ENCODE data around the gene ART1. TPM values are rescaled to one million over a fixed set of nuclear protein-coding genes. Genes with fewer than 3 reads are reported as not detected.

ART1 gene
- total and polyA plus RNA-seq, 2 experiments from 2014 or later = not detected

DNA sequence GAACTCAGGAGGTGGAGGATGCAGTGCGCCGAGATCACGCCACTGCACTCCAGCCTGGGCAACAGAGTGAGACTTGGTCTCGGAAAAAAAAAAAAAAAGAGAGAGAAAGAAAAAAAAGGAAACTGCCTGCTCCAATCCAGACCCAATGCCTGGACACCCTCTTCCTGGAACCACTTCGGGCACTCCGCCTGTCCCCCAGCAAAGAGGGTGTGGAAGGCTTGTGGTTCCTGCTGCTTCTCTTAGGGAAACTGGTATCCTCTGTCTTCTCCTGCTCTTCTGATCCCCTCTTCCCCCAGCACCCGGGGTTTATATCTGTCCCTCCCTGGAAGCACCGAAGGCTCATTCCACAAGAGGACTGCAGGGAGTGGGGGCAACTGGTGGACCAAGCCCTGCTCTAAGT is 13.3 kb downstream of the ART1 start:
- H3K79me2 ChIP-seq (ENCODE audit: insufficient read depth) = no peaks in the 10 kb centered on the region
- no peaks in the 10 kb centered on the region for H3K9me2 ChIP-seq (ENCODE audit: insufficient read depth)
- WGBS, 2 experiments (ENCODE audit: low coverage in 1 of 2, low lambda C conversion rate in 2 of 2, missing lambda C conversion rate in 2 of 2) = 80 to 82% methylated on average over 8 of the region's 8 CpGs
- H3K9ac ChIP-seq = no peak overlapping the region
- H3K27me3 ChIP-seq (replicated peaks; ENCODE audit: insufficient read depth) = peaks cover 15% of the 10 kb centered on the region; the same call in 1 of the 2 replicates
- no peaks in the 10 kb centered on the region for H4K20me1 ChIP-seq (ENCODE audit: insufficient read depth)
- H2AFZ ChIP-seq = no peak overlapping the region
- no peak overlapping the region for H3K27ac ChIP-seq
- in situ Hi-C loops (cut with MboI) = no loop called here
- no peaks in the 10 kb centered on the region for H3K9me3 ChIP-seq (ENCODE audit: low read depth)
- H3F3A ChIP-seq (ENCODE audit: insufficient read depth) = no peaks in the 10 kb centered on the region
- TF ChIP-seq EZH2 (IDR thresholded peaks at IDR 0.05; ENCODE audit: insufficient read depth, poor library complexity, severe bottlenecking) = no peak
- TF ChIP-seq EZH2phosphoT487 (IDR thresholded peaks at IDR 0.05; ENCODE audit: insufficient read depth, low read depth) = no peak
- no peaks in the 10 kb centered on the region for H3K4me1 ChIP-seq (ENCODE audit: insufficient read depth)
- H3K4me2 ChIP-seq (ENCODE audit: unreplicated experiment) = no peak overlapping the region
- no peaks in the 10 kb centered on the region for H3K36me3 ChIP-seq (ENCODE audit: low read depth)
- H3K4me3 ChIP-seq = no peak overlapping the region
- DNase-seq = no peak

DNA sequence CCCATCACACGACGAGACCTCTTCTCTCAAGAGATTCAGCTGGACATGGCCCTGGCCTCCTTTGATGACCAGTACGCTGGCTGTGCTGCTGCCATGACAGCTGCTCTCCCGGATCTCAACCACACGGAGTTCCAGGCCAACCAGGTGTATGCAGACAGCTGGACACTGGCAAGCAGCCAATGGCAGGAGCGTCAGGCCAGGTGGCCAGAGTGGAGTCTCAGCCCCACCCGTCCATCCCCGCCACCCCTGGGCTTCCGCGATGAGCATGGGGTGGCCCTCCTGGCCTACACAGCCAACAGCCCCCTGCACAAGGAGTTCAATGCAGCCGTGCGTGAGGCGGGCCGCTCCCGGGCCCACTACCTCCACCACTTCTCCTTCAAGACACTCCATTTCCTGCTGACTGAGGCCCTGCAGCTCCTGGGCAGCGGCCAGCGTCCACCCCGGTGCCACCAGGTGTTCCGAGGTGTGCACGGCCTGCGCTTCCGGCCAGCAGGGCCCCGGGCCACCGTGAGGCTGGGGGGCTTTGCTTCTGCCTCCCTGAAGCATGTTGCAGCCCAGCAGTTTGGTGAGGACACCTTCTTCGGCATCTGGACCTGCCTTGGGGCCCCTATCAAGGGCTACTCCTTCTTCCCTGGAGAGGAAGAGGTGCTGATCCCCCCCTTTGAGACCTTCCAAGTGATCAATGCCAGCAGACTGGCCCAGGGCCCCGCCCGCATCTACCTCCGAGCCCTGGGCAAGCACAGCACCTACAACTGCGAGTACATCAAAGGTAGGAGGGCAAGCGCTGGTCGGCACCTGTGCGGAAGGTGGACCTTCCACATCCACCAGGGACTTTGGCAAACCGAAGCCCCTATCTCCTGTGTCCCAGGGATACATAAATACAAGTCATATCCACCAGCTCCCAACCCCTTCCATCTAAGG is 14.9 kb downstream of the ART1 start:
- no peaks in the 10 kb centered on the region for H3K9me3 ChIP-seq (ENCODE audit: low read depth)
- no peak overlapping the region for H2AFZ ChIP-seq
- H3K36me3 ChIP-seq (ENCODE audit: low read depth) = no peaks in the 10 kb centered on the region
- no peaks in the 10 kb centered on the region for H3K9me2 ChIP-seq (ENCODE audit: insufficient read depth)
- H3K79me2 ChIP-seq (ENCODE audit: insufficient read depth) = no peaks in the 10 kb centered on the region
- in situ Hi-C loops (cut with MboI) = no loop called here
- H3K4me1 ChIP-seq (ENCODE audit: insufficient read depth) = no peaks in the 10 kb centered on the region
- H3K4me3 ChIP-seq = no peak overlapping the region
- peaks cover 10% of the 10 kb centered on the region; the same call in 1 of the 2 replicates for H3K27me3 ChIP-seq (replicated peaks; ENCODE audit: insufficient read depth)
- WGBS, 2 experiments (ENCODE audit: low coverage in 1 of 2, low lambda C conversion rate in 2 of 2, missing lambda C conversion rate in 2 of 2) = 77 to 84% methylated on average over 33 of the region's 33 CpGs
- H3K4me2 ChIP-seq (ENCODE audit: unreplicated experiment) = no peak overlapping the region
- no peak for DNase-seq
- TF ChIP-seq EZH2 (IDR thresholded peaks at IDR 0.05; ENCODE audit: insufficient read depth, poor library complexity, severe bottlenecking) (no peak), EZH2phosphoT487 (IDR thresholded peaks at IDR 0.05; ENCODE audit: insufficient read depth, low read depth) (no peak)
- no peak overlapping the region for H3K9ac ChIP-seq
- H4K20me1 ChIP-seq (ENCODE audit: insufficient read depth) = no peaks in the 10 kb centered on the region
- H3F3A ChIP-seq (ENCODE audit: insufficient read depth) = no peaks in the 10 kb centered on the region
- H3K27ac ChIP-seq = no peak overlapping the region

DNA sequence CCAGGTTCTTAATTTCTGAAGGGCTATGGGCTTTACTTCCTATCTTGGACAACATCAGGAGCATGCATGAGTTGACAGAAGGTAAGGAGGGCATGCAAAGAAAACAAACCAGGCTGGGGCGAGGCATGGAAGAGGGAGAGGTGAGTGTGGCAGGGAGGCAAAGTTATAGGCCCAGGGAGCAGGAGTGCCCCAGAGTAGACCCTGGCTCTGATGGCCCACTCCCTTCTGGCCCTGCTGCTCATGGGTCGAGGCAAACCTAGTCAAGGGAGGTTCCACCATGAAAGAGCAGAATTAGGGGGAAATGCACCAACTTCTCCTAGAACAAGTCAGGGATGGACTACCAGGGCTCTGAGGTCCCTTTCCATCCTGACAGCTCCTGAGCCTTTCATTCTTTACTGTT is 16.0 kb downstream of the ART1 start:
- H3K27ac ChIP-seq = no peak overlapping the region
- no peak overlapping the region for H3K4me2 ChIP-seq (ENCODE audit: unreplicated experiment)
- H3K79me2 ChIP-seq (ENCODE audit: insufficient read depth) = no peaks in the 10 kb centered on the region
- H3F3A ChIP-seq (ENCODE audit: insufficient read depth) = no peaks in the 10 kb centered on the region
- DNase-seq = no peak
- H3K27me3 ChIP-seq (replicated peaks; ENCODE audit: insufficient read depth) = peaks cover 8% of the 10 kb centered on the region; the same call in 1 of the 2 replicates
- no peaks in the 10 kb centered on the region for H4K20me1 ChIP-seq (ENCODE audit: insufficient read depth)
- no peaks in the 10 kb centered on the region for H3K36me3 ChIP-seq (ENCODE audit: low read depth)
- H2AFZ ChIP-seq = no peak overlapping the region
- in situ Hi-C loops (cut with MboI) = no loop called here
- H3K9me2 ChIP-seq (ENCODE audit: insufficient read depth) = no peaks in the 10 kb centered on the region
- WGBS, 2 experiments (ENCODE audit: low coverage in 1 of 2, low lambda C conversion rate in 2 of 2, missing lambda C conversion rate in 2 of 2) = 82 to 84% methylated on average over 2 of the region's 2 CpGs
- TF ChIP-seq EZH2phosphoT487 (IDR thresholded peaks at IDR 0.05; ENCODE audit: insufficient read depth, low read depth) (no peak), EZH2 (IDR thresholded peaks at IDR 0.05; ENCODE audit: insufficient read depth, poor library complexity, severe bottlenecking) (no peak)
- H3K9me3 ChIP-seq (ENCODE audit: low read depth) = no peaks in the 10 kb centered on the region
- no peaks in the 10 kb centered on the region for H3K4me1 ChIP-seq (ENCODE audit: insufficient read depth)
- no peak overlapping the region for H3K4me3 ChIP-seq
- H3K9ac ChIP-seq = no peak overlapping the region

DNA sequence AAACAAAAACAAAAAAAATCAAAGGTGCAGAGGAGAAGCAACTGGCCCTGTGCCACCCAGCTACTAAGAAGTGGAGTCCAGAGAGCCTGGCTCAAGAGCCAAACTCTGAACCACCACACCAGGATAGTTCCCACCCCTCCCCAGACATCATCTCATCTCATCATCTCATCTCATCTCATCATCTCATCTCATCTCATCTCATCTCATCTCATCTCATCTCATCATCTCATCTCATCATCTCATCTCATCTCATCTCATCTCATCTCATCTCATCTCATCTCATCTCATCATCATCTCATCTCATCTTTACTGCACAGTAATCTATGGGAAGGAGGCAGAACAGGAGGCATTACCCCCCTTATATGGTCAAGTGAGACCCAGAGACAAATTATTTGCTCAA is 17.9 kb downstream of the ART1 start:
- no peak for DNase-seq
- Histone ChIP-seq H3K79me2 (ENCODE audit: insufficient read depth) (no peaks in the 10 kb centered on the region), H2AFZ (no peak overlapping the region), H3K27me3 (replicated peaks; ENCODE audit: insufficient read depth) (no peaks in the 10 kb centered on the region), H3F3A (ENCODE audit: insufficient read depth) (no peaks in the 10 kb centered on the region), H3K36me3 (ENCODE audit: low read depth) (no peaks in the 10 kb centered on the region), H3K4me3 (no peak overlapping the region), H4K20me1 (ENCODE audit: insufficient read depth) (no peaks in the 10 kb centered on the region), H3K27ac (no peak overlapping the region), H3K9ac (no peak overlapping the region), H3K9me3 (ENCODE audit: low read depth) (no peaks in the 10 kb centered on the region), H3K4me1 (ENCODE audit: insufficient read depth) (no peaks in the 10 kb centered on the region), H3K4me2 (ENCODE audit: unreplicated experiment) (no peak overlapping the region), H3K9me2 (ENCODE audit: insufficient read depth) (no peaks in the 10 kb centered on the region)
- in situ Hi-C loops (cut with MboI) = no loop called here
- TF ChIP-seq EZH2 (IDR thresholded peaks at IDR 0.05; ENCODE audit: insufficient read depth, poor library complexity, severe bottlenecking) (no peak), EZH2phosphoT487 (IDR thresholded peaks at IDR 0.05; ENCODE audit: insufficient read depth, low read depth) (no peak)
